Fibroblast of skin of back (primary cell): Measurements from ENCODE around the gene SUPT3H.

ENCODE experiments used
- DNase-seq: peaks from one replicate; pipeline ENCODE4 v3.0.0-alpha.2; 2013

The SUPT3H gene

GRCh38 chr6:44995486-44996132 is 382.1 kb downstream of the SUPT3H start:
- DNase-seq, result no peak

- no peak for DNase-seq
These were observed 388.3 kb downstream of the SUPT3H start for GRCh38 chr6:44989391-44989790.

- no peak for DNase-seq
These were observed 392.7 kb downstream of the SUPT3H start for GRCh38 chr6:44985006-44985405.

GRCh38 chr6:44983467-44984365 is 394.0 kb downstream of the SUPT3H start:
- no peak for DNase-seq

GRCh38 chr6:44980841-44981240 is 396.9 kb downstream of the SUPT3H start:
- no peak for DNase-seq

GRCh38 chr6:44976677-44977641 is 400.8 kb downstream of the SUPT3H start:
- no peak for DNase-seq

- DNase-seq, result no peak
These were observed 403.2 kb downstream of the SUPT3H start for GRCh38 chr6:44974511-44974910.

GRCh38 chr6:44972709-44973108 is 405.0 kb downstream of the SUPT3H start:
- no peak for DNase-seq

- DNase-seq, result no peak
These were observed 408.1 kb downstream of the SUPT3H start for GRCh38 chr6:44969446-44970185.

- DNase-seq, result no peak
These were observed 410.3 kb downstream of the SUPT3H start for GRCh38 chr6:44967481-44967880.

- DNase-seq, result peak; percentile 57
These were observed 411.2 kb downstream of the SUPT3H start for GRCh38 chr6:44966449-44967092.

- no peak for DNase-seq
These were observed 412.0 kb downstream of the SUPT3H start for GRCh38 chr6:44965708-44966107.

- no peak for DNase-seq
These were observed 416.8 kb downstream of the SUPT3H start for GRCh38 chr6:44960898-44961297.

- DNase-seq, result no peak
These were observed 418.1 kb downstream of the SUPT3H start for GRCh38 chr6:44959651-44960050.

GRCh38 chr6:44957156-44957555 is 420.6 kb downstream of the SUPT3H start:
- DNase-seq, result no peak

GRCh38 chr6:44956396-44956795 is 421.3 kb downstream of the SUPT3H start:
- peak; percentile 34 for DNase-seq

GRCh38 chr6:44955145-44955544 is 422.6 kb downstream of the SUPT3H start:
- no peak for DNase-seq

- DNase-seq, result no peak
These were observed 423.5 kb downstream of the SUPT3H start for GRCh38 chr6:44954281-44954680.

- DNase-seq, result no peak
These were observed 426.4 kb downstream of the SUPT3H start for GRCh38 chr6:44951253-44951747.

GRCh38 chr6:44949596-44950201 is 428.0 kb downstream of the SUPT3H start:
- no peak for DNase-seq

GRCh38 chr6:44943541-44943940 is 434.2 kb downstream of the SUPT3H start:
- no peak for DNase-seq
